GM12878 (cell line): ENCODE results near the gene PRDM16. TPM values are rescaled to one million over a fixed set of nuclear protein-coding genes. Genes with fewer than 3 reads are reported as not detected.

Experiments
- ATAC-seq: fragments of 200-7000 bp; cut with Tn5 transposase; 3 replicates; pipeline ENCODE4 v1.9.1; 2020; ENCODE audit warnings: mild to moderate bottlenecking, moderate library complexity
- BruUV-seq: library from RNA; stranded (reverse); fragments of 400-500 nt; replicated peaks from 2 replicates; lab custom pipeline; 2021; lab: Mats Ljungman, UMichigan
- CTCF ChIA-PET: fragments of 300-600 bp; sonication (Branson Sonifier 250); formaldehyde crosslinking; extraction: SDS; loops from one replicate; lab custom pipeline; 2021; ENCODE audit warnings: inconsistent platforms; lab: Yijun Ruan, JAX
- POLR2A ChIA-PET: fragments of 350-600 bp; formaldehyde crosslinking; extraction: SDS; loops from one replicate; lab custom pipeline; 2021; ENCODE audit warnings: inconsistent platforms; lab: Charles Lee
- RAD21 ChIA-PET: fragments of 300-600 bp; sonication (Branson Sonifier 250); formaldehyde crosslinking; loops from one replicate; lab custom pipeline; 2023; ENCODE audit warnings: antibody characterized with exemption; ENCODE audit not compliant: unreplicated experiment; lab: Charles Lee
- SMC1A ChIA-PET: fragments of 300-600 bp; sonication (Branson Sonifier 250); formaldehyde crosslinking; loops from one replicate; lab custom pipeline; 2023; ENCODE audit not compliant: unreplicated experiment, uncharacterized antibody; lab: Charles Lee
- DNase-seq: peaks from one replicate; pipeline ENCODE4 v3.0.0-alpha.2; 2011; ENCODE audit warnings: low read depth, low spot score
- FAIRE-seq: peaks from 3 replicates; lab custom pipeline; 2011; peaks lifted over from hg19 to GRCh38; lab: Jason Lieb, UNC
- H2AFZ ChIP-seq: 2 replicates; pipeline ENCODE4 v1.6.0; 2011; ENCODE audit warnings: low read depth, low read length, control low read depth; ENCODE audit not compliant: control insufficient read depth
- H3K27ac ChIP-seq: 2 replicates; pipeline ENCODE4 v1.5.1; 2011; ENCODE audit warnings: control low read depth; ENCODE audit not compliant: control insufficient read depth, insufficient read depth
- H3K27me3 ChIP-seq, 2 experiments: replicated peaks in 1 of 2; 2 replicates each; pipeline versions ENCODE4 v1.6.0 to v1.6.1; 2011; ENCODE audit warnings: low read length in 1 of 2; ENCODE audit not compliant: control insufficient read depth in 2 of 2, insufficient read depth in 2 of 2
- H3K36me3 ChIP-seq, 2 experiments: 2 replicates each; pipeline ENCODE4 v1.5.1; 2011; ENCODE audit warnings: low read length in 1 of 2; ENCODE audit not compliant: control insufficient read depth in 2 of 2, insufficient read depth in 2 of 2
- H3K4me1 ChIP-seq: 2 replicates; pipeline ENCODE4 v1.6.1; 2011; ENCODE audit warnings: mild to moderate bottlenecking, low read length, moderate library complexity, mixed read lengths; ENCODE audit not compliant: control insufficient read depth, insufficient read depth
- H3K4me2 ChIP-seq: 2 replicates; pipeline ENCODE4 v1.6.0; 2011; ENCODE audit warnings: control low read depth; ENCODE audit not compliant: control insufficient read depth, insufficient read depth
- H3K4me3 ChIP-seq: fragments of 200-600 bp; sonication (generic); 2 replicates; pipeline ENCODE4 v1.5.1; 2016
- H3K79me2 ChIP-seq: 2 replicates; pipeline ENCODE4 v1.6.0; 2011; ENCODE audit warnings: low read length; ENCODE audit not compliant: control insufficient read depth, insufficient read depth
- H3K9ac ChIP-seq: 2 replicates; pipeline ENCODE4 v1.8.0; 2011; ENCODE audit warnings: low read length, control low read depth, mixed read lengths; ENCODE audit not compliant: control insufficient read depth, insufficient read depth
- H3K9me3 ChIP-seq: replicated peaks from 3 replicates; pipeline ENCODE4 v1.5.1; 2011; ENCODE audit warnings: mild to moderate bottlenecking, low read length; ENCODE audit not compliant: control insufficient read depth, insufficient read depth
- H4K20me1 ChIP-seq: 2 replicates; pipeline ENCODE4 v1.6.0; 2011; ENCODE audit not compliant: control insufficient read depth, insufficient read depth
- CBFB ChIP-seq: IDR thresholded peaks from 2 replicates; pipeline ENCODE4 v1.6.1; 2016; ENCODE audit warnings: antibody characterized with exemption, low read depth
- CREM ChIP-seq: IDR thresholded peaks from 2 replicates; pipeline ENCODE4 v1.6.1; 2014; ENCODE audit warnings: antibody characterized with exemption, low read depth
- GATAD2B ChIP-seq: fragments of 450-650 bp; conservative IDR thresholded peaks from 2 replicates; pipeline ENCODE4 v1.6.1; 2017; ENCODE audit warnings: low read depth, mild to moderate bottlenecking, moderate library complexity
- MTA3 ChIP-seq: IDR thresholded peaks from 2 replicates; pipeline ENCODE4 v1.6.1; 2012; ENCODE audit warnings: low read length, inconsistent platforms, borderline replicate concordance
- POLR2A ChIP-seq: IDR thresholded peaks from 2 replicates; pipeline ENCODE4 v1.6.1; 2011; ENCODE audit warnings: low read depth, mild to moderate bottlenecking, low read length
- POLR2AphosphoS5 ChIP-seq: IDR thresholded peaks from 2 replicates; pipeline ENCODE4 v1.6.1; 2011; ENCODE audit warnings: mild to moderate bottlenecking, low read length, inconsistent platforms
- RFX5 ChIP-seq: IDR thresholded peaks from 2 replicates; pipeline ENCODE4 v1.6.1; 2011; ENCODE audit warnings: low read depth, low read length, improper control_type of control experiment
- SMARCA5 ChIP-seq: fragments of 450-650 bp; IDR thresholded peaks from 2 replicates; pipeline ENCODE4 v1.6.1; 2017; ENCODE audit warnings: mild to moderate bottlenecking
- SPI1 ChIP-seq: IDR thresholded peaks from 2 replicates; pipeline ENCODE4 v1.6.1; 2011; ENCODE audit warnings: low read depth, mild to moderate bottlenecking, low read length, moderate library complexity, borderline replicate concordance; ENCODE audit not compliant: insufficient read depth
- STAT1 ChIP-seq: fragments of 450-650 bp; conservative IDR thresholded peaks from 2 replicates; pipeline ENCODE4 v1.6.1; 2014; ENCODE audit warnings: antibody characterized with exemption, mild to moderate bottlenecking
- TCF7 ChIP-seq: IDR thresholded peaks from 2 replicates; pipeline ENCODE4 v1.6.1; 2014; ENCODE audit warnings: antibody characterized with exemption, borderline replicate concordance
- YBX1 ChIP-seq: fragments of 450-650 bp; IDR thresholded peaks from 2 replicates; pipeline ENCODE4 v1.6.1; 2016; ENCODE audit warnings: antibody characterized with exemption
- YY1 ChIP-seq: IDR thresholded peaks from 2 replicates; pipeline ENCODE4 v1.6.1; 2011; ENCODE audit warnings: low read depth, mild to moderate bottlenecking, low read length
- WGBS: methylation state at CpG from one replicate; pipeline ENCODE4 v1.1.6; 2016; ENCODE audit warnings: low lambda C conversion rate; ENCODE audit not compliant: insufficient replicate concordance, insufficient coverage; ENCODE audit errors: missing lambda C conversion rate; 5-methylcytosine and 5-hydroxymethylcytosine counted together
- in situ Hi-C: fragments of 300-500 bp; cut with MboI; formaldehyde crosslinking; loops from 9 replicates; pipeline ENCODE4 v1.14.3; 2018; ENCODE audit warnings: mixed read lengths
- intact Hi-C: fragments of 100-400 bp; cut with micrococcal nuclease; formaldehyde crosslinking; loops from one replicate; pipeline ENCODE4 v1.14.2; 2022; ENCODE audit not compliant: unreplicated experiment
- polyA plus RNA-seq, 11 experiments: library from polyadenylated mRNA; depleted of rRNA in 4 of 11; unstranded in 6 of 11; stranded (reverse) in 5 of 11; fragments of >200 nt; fragmentation: Nextera tagmentation in 4 of 11; fragmentation: Illumina TruSeq in 1 of 11; extraction: Ambion mirVana in 4 of 11; extraction: Trizol in 1 of 11; gene quantifications; 1 replicate in 1 of 11; 2 replicates in 10 of 11; pipeline versions ENCODE4 v1.2.1 to v1.2.3, GENCODE V29; 2011 to 2016; ENCODE audit warnings: inconsistent platforms in 2 of 11, missing spikeins in 2 of 11, low read depth in 1 of 11
- total RNA-seq, 4 experiments: library from RNA; depleted of rRNA in 3 of 4; stranded (reverse); fragments of >200 nt in 3 of 4; fragmentation: Illumina TruSeq in 1 of 4; extraction: Trizol in 1 of 4; gene quantifications; 2 replicates each; pipeline versions ENCODE4 v1.2.1 to v1.2.3, GENCODE V29; 2013 to 2021
- TF ChIP-seq, protein P1 (sequence below): IDR thresholded peaks from 2 replicates; pipeline ENCODE4 v1.6.1; 2011; ENCODE audit warnings: borderline replicate concordance, low read depth, mild to moderate bottlenecking, moderate library complexity, low read length; ENCODE audit not compliant: insufficient read depth, poor library complexity, severe bottlenecking
- TF ChIP-seq, protein P2 (sequence below): fragments of 450-650 bp; IDR thresholded peaks from 2 replicates; pipeline ENCODE4 v1.6.1; 2017; ENCODE audit warnings: antibody characterized with exemption, mild to moderate bottlenecking, moderate library complexity
- TF ChIP-seq, protein P3 (sequence below): fragments of 450-650 bp; formaldehyde crosslinking; IDR thresholded peaks from 2 replicates; pipeline ENCODE4 v1.5.0; 2022; ENCODE audit warnings: mild to moderate bottlenecking, missing genetic modification characterization

The PRDM16 gene
- total and polyA plus RNA-seq, 10 of the 15 experiments (the other 5 are each of a cell fraction or from before 2014, with no cell fraction given), result 0.03 TPM; not detected in 9

DNA sequence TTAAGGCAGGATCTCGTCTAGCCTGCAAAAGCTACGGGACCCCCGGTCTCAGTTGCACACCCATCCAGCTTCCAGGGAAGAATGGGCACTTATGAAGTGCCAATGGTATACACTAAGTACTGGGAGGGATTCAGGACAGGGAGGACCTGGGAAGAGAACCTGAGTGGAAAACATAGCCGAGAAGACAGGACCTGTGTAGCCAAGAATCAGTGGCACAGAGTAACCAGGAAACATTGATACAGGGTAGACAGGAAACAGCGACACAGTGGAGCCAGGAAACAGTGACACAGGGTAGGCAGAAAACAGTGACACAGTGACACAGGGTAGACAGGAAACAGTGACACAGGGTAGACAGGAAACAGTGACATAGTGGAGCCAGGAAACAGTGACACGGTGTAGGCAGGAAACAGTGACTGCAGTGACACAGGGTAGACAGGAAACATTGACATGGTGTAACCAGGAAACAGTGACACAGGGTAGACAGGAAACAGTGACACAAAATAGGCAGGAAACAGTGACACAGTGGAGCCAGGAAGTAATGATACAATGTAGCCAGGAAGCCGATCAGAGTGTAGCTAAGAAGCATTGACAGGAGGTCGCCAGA is 247.4 kb downstream of the PRDM16 start:
- H2AFZ ChIP-seq, result no peak overlapping the region
- no peak overlapping the region for H3K4me3 ChIP-seq
- no peaks in the 10 kb centered on the region; the same call in 2 of the 3 replicates for H3K9me3 ChIP-seq
- 17% methylated on average over 8 of the region's 8 CpGs for WGBS
- ChIA-PET POLR2A (no interaction called here), SMC1A (no interaction called here), CTCF (no interaction called here), RAD21 (no interaction called here)
- in situ Hi-C loops (no loop called here), intact Hi-C loops (no loop called here)
- H4K20me1 ChIP-seq, result no peaks in the 10 kb centered on the region
- BruUV-seq, result no TSS peak
- FAIRE-seq (no peak), DNase-seq (no peak), ATAC-seq (no peak)
- H3K9ac ChIP-seq, result no peak overlapping the region
- H3K4me2 ChIP-seq, result no peak overlapping the region
- no peaks in the 10 kb centered on the region for H3K4me1 ChIP-seq
- no peaks in the 10 kb centered on the region for H3K79me2 ChIP-seq
- no peak overlapping the region for H3K27ac ChIP-seq
- TF ChIP-seq, protein P1, sequence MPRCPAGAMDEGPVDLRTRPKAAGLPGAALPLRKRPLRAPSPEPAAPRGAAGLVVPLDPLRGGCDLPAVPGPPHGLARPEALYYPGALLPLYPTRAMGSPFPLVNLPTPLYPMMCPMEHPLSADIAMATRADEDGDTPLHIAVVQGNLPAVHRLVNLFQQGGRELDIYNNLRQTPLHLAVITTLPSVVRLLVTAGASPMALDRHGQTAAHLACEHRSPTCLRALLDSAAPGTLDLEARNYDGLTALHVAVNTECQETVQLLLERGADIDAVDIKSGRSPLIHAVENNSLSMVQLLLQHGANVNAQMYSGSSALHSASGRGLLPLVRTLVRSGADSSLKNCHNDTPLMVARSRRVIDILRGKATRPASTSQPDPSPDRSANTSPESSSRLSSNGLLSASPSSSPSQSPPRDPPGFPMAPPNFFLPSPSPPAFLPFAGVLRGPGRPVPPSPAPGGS, result no peak
- TF ChIP-seq GATAD2B (no peak), TCF7 (no peak), RFX5 (no peak), YBX1 (no peak), MTA3 (no peak), YY1 (no peak), SPI1 (no peak), POLR2A (no peak), CREM (no peak), CBFB (no peak), STAT1 (no peak), POLR2AphosphoS5 (no peak), SMARCA5 (no peak)
- TF ChIP-seq, protein P2, sequence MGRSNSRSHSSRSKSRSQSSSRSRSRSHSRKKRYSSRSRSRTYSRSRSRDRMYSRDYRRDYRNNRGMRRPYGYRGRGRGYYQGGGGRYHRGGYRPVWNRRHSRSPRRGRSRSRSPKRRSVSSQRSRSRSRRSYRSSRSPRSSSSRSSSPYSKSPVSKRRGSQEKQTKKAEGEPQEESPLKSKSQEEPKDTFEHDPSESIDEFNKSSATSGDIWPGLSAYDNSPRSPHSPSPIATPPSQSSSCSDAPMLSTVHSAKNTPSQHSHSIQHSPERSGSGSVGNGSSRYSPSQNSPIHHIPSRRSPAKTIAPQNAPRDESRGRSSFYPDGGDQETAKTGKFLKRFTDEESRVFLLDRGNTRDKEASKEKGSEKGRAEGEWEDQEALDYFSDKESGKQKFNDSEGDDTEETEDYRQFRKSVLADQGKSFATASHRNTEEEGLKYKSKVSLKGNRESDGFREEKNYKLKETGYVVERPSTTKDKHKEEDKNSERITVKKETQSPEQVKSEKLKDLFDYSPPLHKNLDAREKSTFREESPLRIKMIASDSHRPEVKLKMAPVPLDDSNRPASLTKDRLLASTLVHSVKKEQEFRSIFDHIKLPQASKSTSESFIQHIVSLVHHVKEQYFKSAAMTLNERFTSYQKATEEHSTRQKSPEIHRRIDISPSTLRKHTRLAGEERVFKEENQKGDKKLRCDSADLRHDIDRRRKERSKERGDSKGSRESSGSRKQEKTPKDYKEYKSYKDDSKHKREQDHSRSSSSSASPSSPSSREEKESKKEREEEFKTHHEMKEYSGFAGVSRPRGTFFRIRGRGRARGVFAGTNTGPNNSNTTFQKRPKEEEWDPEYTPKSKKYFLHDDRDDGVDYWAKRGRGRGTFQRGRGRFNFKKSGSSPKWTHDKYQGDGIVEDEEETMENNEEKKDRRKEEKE, result no peak
- TF ChIP-seq, protein P3, sequence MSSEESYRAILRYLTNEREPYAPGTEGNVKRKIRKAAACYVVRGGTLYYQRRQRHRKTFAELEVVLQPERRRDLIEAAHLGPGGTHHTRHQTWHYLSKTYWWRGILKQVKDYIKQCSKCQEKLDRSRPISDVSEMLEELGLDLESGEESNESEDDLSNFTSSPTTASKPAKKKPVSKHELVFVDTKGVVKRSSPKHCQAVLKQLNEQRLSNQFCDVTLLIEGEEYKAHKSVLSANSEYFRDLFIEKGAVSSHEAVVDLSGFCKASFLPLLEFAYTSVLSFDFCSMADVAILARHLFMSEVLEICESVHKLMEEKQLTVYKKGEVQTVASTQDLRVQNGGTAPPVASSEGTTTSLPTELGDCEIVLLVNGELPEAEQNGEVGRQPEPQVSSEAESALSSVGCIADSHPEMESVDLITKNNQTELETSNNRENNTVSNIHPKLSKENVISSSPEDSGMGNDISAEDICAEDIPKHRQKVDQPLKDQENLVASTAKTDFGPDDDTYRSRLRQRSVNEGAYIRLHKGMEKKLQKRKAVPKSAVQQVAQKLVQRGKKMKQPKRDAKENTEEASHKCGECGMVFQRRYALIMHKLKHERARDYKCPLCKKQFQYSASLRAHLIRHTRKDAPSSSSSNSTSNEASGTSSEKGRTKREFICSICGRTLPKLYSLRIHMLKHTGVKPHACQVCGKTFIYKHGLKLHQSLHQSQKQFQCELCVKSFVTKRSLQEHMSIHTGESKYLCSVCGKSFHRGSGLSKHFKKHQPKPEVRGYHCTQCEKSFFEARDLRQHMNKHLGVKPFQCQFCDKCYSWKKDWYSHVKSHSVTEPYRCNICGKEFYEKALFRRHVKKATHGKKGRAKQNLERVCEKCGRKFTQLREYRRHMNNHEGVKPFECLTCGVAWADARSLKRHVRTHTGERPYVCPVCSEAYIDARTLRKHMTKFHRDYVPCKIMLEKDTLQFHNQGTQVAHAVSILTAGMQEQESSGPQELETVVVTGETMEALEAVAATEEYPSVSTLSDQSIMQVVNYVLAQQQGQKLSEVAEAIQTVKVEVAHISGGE (CRISPR knock-in tag), result no peak
- H3K36me3 ChIP-seq, result no peaks in the 10 kb centered on the region
- no peaks in the 10 kb centered on the region for H3K27me3 ChIP-seq
